ENCODE data around the gene NTM.

The NTM gene

GRCh38 chr11:131839326-131839725 lies 468.9 kb downstream of the NTM start:
- no peak for DNase-seq

GRCh38 chr11:131840545-131840944 lies 470.1 kb downstream of the NTM start:
- no peak for DNase-seq

DNA sequence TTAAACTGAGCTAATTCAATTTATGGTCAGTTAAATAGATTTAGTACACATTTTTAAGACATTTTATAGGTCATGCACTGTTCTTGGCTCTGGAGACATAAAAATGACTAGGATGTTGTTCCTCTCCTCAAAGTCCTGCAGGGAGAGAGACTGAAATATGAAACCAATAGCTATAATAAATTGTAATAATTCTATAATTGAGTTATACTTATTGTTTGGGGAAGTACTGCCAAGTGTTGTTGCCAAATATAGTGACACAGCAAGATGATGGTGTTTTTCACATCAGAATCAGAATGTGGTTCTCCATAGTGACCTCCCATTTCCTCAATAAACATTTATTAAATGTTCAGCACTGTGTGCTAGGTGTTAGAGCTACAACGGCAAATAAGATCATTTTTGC lies 470.6 kb downstream of the NTM start:
- no peak for DNase-seq

GRCh38 chr11:131841925-131842635 lies 471.7 kb downstream of the NTM start:
- DNase-seq: no peak

GRCh38 chr11:131845255-131845654 lies 474.8 kb downstream of the NTM start:
- DNase-seq: no peak

DNA sequence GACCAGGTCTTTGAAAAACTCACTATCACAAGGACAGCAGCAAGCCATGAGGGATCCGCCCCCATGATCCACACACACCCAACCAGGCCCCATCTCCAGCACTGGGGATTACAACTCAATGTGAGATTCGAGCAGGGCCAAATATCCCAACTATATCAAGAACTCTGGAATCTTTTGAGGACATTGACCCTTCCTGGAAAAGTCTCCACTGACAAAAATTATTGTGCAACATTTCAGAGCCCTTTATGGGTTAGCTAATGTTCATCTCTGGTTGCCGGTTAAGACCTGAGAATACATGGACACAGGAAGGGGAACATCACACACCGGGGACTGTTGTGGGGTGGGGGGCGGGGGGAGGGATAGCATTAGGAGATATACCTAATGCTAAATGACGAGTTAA lies 479.1 kb downstream of the NTM start:
- DNase-seq: no peak

DNA sequence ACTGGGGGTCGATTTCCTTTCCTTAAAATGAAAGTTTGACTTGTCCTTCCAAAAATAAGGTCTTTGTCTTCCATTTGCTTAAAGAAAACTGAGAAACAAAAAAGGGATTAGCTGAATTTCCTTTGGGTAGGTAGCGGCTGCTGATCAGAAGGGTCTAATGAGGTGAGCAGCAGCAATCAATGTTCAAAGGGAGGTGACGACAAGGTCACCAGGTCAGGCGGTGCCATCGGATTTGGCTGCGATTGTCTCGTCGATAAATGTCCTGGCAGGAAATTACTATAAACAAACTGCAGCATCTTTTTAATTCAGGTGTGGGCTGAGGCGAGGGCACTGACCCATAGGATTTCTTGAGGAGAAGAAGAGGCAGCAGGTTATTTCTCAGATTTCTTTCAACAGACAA lies 480.1 kb downstream of the NTM start:
- no peak for DNase-seq

- DNase-seq: no peak
Measured at GRCh38 chr11:131851964-131852755, 481.7 kb downstream of the NTM start.

GRCh38 chr11:131852757-131853156 lies 482.3 kb downstream of the NTM start:
- DNase-seq: no peak

GRCh38 chr11:131854391-131854790 lies 484.0 kb downstream of the NTM start:
- DNase-seq: no peak

DNA sequence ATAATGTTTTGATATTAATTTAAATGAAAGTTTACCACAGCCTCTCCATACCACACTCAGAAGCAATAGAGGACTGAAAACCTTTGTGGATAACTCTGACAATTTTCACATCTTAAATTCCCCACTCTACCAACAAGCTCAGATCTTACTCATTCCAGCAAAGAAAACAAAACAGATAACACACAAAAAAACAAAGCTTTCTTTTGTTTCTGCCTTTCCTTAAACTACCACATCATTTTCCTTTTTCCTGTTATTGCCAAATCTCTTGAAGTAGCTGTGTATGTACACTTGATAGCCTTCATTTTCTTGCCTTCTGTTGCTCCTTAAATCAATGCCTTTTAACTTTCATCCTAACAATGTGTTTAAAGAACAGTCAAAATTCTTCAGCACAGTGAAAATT lies 484.9 kb downstream of the NTM start:
- DNase-seq: no peak

GRCh38 chr11:131857246-131857645 lies 486.8 kb downstream of the NTM start:
- DNase-seq: no peak

GRCh38 chr11:131858505-131858904 lies 488.1 kb downstream of the NTM start:
- no peak for DNase-seq

DNA sequence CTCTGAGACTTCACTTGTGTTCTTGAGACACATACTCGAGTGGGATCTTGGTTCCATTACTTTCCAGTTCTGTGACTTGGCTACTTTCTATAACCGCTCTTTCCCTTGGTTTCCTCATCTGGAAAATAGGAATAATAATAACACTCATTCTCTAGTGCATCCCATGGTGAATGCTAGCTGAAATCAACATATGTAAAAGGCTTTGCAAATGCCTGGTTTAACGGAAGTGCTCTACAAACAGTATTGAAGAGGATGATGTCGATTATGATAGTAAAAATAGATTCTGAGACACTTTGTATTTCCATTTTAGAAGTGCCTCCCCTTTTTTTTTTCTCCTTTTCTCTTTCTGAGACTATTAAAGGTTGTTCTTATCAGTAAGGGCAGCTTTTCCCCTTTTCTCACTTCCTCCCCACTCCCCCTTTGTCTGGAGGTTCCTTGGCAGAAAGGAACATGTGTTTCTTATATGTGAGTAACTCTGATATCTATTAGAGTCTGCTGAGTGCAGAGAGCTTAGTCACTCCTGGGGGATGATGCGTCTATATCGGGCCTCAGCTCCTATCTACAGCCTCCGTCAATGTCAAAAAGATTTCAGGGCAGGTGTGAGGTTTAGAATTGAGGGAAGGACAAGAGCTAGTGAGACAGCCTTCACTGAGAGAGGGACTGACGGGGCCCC lies 489.3 kb downstream of the NTM start:
- no peak for DNase-seq

DNA sequence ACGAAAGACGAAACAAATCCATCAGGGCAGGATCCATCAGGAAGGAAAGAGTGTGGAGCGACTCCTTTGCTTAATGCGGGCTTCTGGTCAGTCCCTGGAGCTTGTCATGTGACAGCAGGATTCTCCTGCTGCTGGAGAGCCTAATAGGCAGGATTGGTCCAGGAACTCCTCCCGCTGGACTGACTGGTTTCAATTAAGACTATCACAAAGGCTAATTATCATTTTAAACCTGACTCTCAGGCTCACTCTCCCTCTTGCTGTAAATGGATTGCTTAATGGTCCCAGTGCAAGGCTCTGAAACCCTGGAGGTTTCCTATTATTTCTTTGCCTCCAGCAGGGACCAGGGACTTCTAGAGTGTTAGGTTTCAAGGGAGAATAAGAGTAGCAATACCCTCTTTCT lies 493.8 kb downstream of the NTM start:
- DNase-seq: no peak

GRCh38 chr11:131865860-131866259 lies 495.4 kb downstream of the NTM start:
- no peak for DNase-seq

DNA sequence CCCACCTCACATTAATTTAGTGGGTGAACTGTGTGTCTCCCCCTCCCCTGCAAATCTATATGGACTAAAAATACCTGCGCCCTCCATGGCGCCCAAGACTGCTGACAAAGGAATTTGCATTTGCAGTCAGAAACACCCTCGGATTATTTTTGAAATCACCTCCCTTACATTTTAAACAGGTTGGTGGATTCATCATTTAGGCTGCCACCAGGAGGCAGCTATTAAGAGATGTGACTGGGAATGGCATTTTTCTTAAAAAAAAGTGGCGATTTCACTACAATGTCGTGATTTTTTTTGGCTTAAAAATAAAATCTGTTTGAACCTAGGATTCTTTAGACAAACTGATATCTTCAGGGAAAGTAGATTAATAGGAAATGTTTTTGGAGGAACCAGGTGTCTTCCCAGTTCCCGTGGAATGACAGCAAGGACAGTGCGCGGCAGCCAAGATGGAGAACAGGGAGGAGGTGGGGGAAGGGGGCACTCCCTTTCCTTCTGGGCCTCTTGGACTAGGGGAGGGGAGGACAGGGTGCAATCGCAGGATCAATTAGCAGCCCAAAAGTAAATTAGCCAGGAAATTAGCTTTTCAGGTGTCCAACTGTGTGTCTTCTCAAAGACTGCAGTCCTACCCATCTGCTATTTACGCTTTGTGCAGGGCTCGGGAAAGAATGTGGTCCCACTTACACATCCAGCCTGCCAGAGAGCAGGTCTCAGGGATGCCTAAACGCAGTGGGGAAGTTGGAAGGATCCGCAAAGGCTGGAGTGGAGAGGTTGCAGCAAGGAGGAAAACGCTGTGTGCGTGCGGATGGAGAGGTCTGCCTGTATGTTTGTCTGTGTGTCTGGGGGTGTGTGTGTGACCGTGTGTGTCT lies 496.4 kb downstream of the NTM start:
- no peak for DNase-seq

DNA sequence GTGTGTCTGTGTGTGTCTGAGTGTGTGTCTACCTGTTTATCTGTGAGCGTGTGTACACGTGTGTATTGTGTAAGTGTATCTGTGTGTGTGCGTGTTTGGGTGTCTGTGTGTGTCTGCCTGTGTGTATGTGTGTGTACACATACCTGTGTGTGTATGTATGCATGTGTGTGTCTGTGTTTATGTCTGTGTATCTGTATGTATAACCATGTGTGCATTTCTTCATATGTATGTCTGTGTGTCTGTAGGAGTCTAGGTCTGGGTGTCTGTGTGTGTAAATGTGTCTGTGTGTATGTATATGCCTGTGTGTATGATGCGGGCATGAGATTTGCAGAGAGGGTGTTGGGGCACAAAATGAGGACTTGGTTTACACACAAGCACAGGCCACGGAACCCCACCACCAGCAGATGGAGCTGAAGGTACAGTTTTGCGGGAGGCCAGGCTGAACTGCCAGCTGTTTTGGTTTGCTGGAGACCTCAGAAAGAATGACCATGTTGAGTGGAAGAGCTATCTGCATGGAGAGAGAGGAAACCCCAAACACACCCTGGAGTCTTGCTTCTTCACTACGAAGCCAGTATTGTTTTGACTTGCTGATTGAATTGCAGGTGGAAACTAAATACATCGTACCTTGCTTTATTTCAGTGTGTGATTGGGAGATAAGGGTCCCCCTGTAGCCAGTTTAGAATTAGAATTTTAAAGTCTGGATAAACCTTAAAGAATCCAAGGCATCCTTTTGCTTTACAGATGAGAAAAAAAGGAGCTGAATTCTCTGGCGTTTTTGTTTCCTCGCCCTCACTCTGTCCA lies 497.2 kb downstream of the NTM start:
- DNase-seq: no peak

DNA sequence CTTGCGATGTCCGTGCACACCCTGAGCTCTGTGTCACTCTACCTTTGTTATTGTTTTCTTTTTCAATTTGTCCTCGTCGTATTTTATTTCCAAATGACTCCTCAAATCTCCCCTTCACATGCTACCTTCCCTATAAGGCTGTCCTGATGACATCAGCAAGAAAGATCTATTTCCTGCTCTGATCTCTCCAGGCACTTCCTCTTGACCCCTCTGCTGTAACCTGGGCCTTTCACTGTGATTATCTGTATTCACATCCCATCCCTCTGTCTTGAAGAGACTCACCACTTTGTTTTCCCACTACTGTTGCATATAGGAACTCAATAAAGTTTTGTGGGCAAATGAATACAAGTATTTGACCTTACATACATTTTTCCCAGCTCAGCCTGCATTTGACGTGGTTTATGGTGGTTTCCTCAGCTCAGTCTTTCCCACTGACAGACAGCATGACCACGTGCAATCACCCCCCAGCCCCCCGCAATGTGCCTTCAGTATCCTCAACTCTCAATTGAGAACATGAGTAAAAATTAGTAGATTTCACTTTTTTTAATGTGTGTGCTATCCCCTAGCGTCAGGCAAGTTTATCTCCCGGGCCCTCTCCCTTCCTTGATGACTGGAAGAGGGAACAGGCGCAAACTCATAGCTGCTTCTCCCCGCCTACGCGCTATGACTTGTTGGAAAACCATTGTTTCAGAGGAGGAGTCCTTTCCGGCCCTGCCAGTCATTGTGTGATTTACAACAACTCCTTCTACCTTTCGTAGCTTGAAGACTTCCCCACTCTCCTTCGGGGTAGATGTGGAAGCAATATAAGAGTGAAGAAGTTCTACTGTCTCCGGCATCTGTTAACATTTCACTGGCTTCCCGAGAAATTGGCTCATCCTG lies 498.5 kb downstream of the NTM start:
- DNase-seq: no peak

- no peak for DNase-seq
Measured at GRCh38 chr11:131870305-131870704, 499.9 kb downstream of the NTM start.

- no peak for DNase-seq
Measured at GRCh38 chr11:131871006-131871405, 500.6 kb downstream of the NTM start.

Data from CD4-positive, alpha-beta T cell treated with Interleukin-17A for 4 hours (primary cell).